HepG2 (cell line): Measurements from ENCODE around the gene STPG4. TPM values are rescaled to one million over a fixed set of nuclear protein-coding genes. Genes with fewer than 3 reads are reported as not detected.

Experiments
- CBX2 ChIP-seq, 2 experiments: fragments of 200-600 bp in 1 of 2; sonication (generic); formaldehyde crosslinking in 1 of 2; IDR thresholded peaks; 2 replicates each; pipeline versions ENCODE4 v1.7.0 to v1.8.1; 2018 to 2022; ENCODE audit warnings: low read depth in 2 of 2, low read length in 1 of 2, mild to moderate bottlenecking in 1 of 2, missing genetic modification reagents in 1 of 2
- FOSL1 ChIP-seq: sonication (generic); formaldehyde crosslinking; IDR thresholded peaks from 2 replicates; pipeline ENCODE4 v1.9.0; 2021; ENCODE audit warnings: missing genetic modification reagents, borderline replicate concordance
- HIVEP1 ChIP-seq: sonication (generic); formaldehyde crosslinking; IDR thresholded peaks from 2 replicates; pipeline ENCODE4 v1.4.0; 2020; ENCODE audit warnings: mild to moderate bottlenecking, missing genetic modification reagents
- HNF4A ChIP-seq: sonication (generic); formaldehyde crosslinking; IDR thresholded peaks from 2 replicates; pipeline ENCODE4 v1.4.0; 2020; ENCODE audit warnings: missing genetic modification reagents
- KLF16 ChIP-seq, 2 experiments: sonication (generic) in 1 of 2; formaldehyde crosslinking in 1 of 2; IDR thresholded peaks; 2 replicates each; pipeline versions ENCODE4 v1.6.1 to v1.8.0; 2016 to 2023; ENCODE audit warnings: missing genetic modification reagents in 2 of 2, missing compliant biosample characterization in 1 of 2
- NR2F1 ChIP-seq, 2 experiments: fragments of 450-650 bp in 1 of 2; formaldehyde crosslinking in 1 of 2; IDR thresholded peaks; 2 replicates each; pipeline versions ENCODE4 v1.5.0 to v1.6.1; 2016 to 2020; ENCODE audit warnings: mild to moderate bottlenecking in 1 of 2, missing compliant biosample characterization in 1 of 2, missing genetic modification reagents in 1 of 2, moderate library complexity in 1 of 2
- PREB ChIP-seq: sonication (generic); formaldehyde crosslinking; IDR thresholded peaks from 2 replicates; pipeline ENCODE4 v1.4.0; 2020; ENCODE audit warnings: missing genetic modification reagents
- RARA ChIP-seq: IDR thresholded peaks from 2 replicates; pipeline ENCODE4 v1.6.1; 2016; ENCODE audit warnings: missing genetic modification reagents, missing compliant biosample characterization
- RCOR2 ChIP-seq: IDR thresholded peaks from 2 replicates; pipeline ENCODE4 v1.6.1; 2016; ENCODE audit warnings: missing biosample characterization, missing genetic modification reagents
- SALL2 ChIP-seq: sonication (generic); formaldehyde crosslinking; IDR thresholded peaks from 2 replicates; pipeline ENCODE4 v1.8.1; 2023; ENCODE audit warnings: mild to moderate bottlenecking, missing genetic modification reagents, inconsistent platforms
- ZBED4 ChIP-seq: sonication (generic); formaldehyde crosslinking; IDR thresholded peaks from 2 replicates; pipeline ENCODE4 v1.4.0; 2020; ENCODE audit warnings: missing genetic modification reagents, borderline replicate concordance
- ZFY ChIP-seq: sonication (generic); formaldehyde crosslinking; IDR thresholded peaks from 2 replicates; pipeline ENCODE4 v1.4.0; 2020; ENCODE audit warnings: missing genetic modification reagents
- ZIK1 ChIP-seq: sonication (generic); formaldehyde crosslinking; IDR thresholded peaks from 2 replicates; pipeline ENCODE4 v1.5.0; 2020; ENCODE audit warnings: mild to moderate bottlenecking, low read depth, missing genetic modification reagents, borderline replicate concordance
- ZNF503 ChIP-seq: sonication (generic); formaldehyde crosslinking; IDR thresholded peaks from 2 replicates; pipeline ENCODE4 v1.4.0; 2020; ENCODE audit warnings: missing genetic modification reagents
- ZNF687 ChIP-seq: sonication (generic); formaldehyde crosslinking; IDR thresholded peaks from 2 replicates; pipeline ENCODE4 v1.5.1; 2020; ENCODE audit warnings: mild to moderate bottlenecking, missing genetic modification reagents, moderate library complexity
- polyA plus RNA-seq, 8 experiments: library from polyadenylated mRNA; depleted of rRNA in 3 of 8; stranded (reverse) in 7 of 8; unstranded in 1 of 8; fragments of >200 nt; fragmentation: Illumina TruSeq in 4 of 8; extraction: Trizol in 4 of 8; gene quantifications; 2 replicates each; pipeline versions ENCODE4 v1.2.1 to v1.2.3, GENCODE V29; 2011 to 2016; ENCODE audit warnings: low read depth in 4 of 8, missing spikeins in 1 of 8, mixed read lengths in 1 of 8; ENCODE audit not compliant: insufficient read depth in 1 of 8
- total RNA-seq, 5 experiments: library from RNA; depleted of rRNA; stranded (reverse); fragments of >200 nt; fragmentation: Illumina TruSeq; extraction: Trizol; gene quantifications; 2 replicates each; pipeline ENCODE4 v1.2.3, GENCODE V29; 2016; ENCODE audit warnings: low read depth in 1 of 5

Gene STPG4
- total and polyA plus RNA-seq, 2 of the 13 experiments (the other 11 are each of a cell fraction or from before 2014, with no cell fraction given) = 0.11 to 0.15 TPM

GRCh38 chr2:47043142-47043890 is 111.8 kb downstream of the STPG4 start (continued):
- TF ChIP-seq SALL2 (CRISPR knock-in tag) = peak; percentile 62; the same call in 1 of the 2 replicates
- no peak for TF ChIP-seq PREB (CRISPR knock-in tag)
- TF ChIP-seq HNF4A (CRISPR knock-in tag) = peak; percentile 81
- peak; percentile 87 for TF ChIP-seq FOSL1
- no peak for TF ChIP-seq ZIK1 (CRISPR knock-in tag)
- TF ChIP-seq ZNF687 (CRISPR knock-in tag) = peak; percentile 99
- TF ChIP-seq NR2F1 (CRISPR knock-in tag; IDR thresholded peaks at IDR 0.05) = peak; percentile 36 to 48; a peak in 2 of 4 replicates
- TF ChIP-seq RCOR2 (CRISPR knock-in tag) = peak; percentile 57; the same call in 1 of the 2 replicates
- TF ChIP-seq KLF16 (CRISPR knock-in tag; IDR thresholded peaks at IDR 0.05) = 0 out of 4 replicates have a peak, but pooled peaks of 1 of the 2 experiments have one; percentile 56
- peak; percentile 28; the same call in 1 of the 2 replicates for TF ChIP-seq ZBED4
- peak; percentile 55; the same call in 1 of the 2 replicates for TF ChIP-seq ZFY (CRISPR knock-in tag)
- TF ChIP-seq RARA (CRISPR knock-in tag) = peak; percentile 62
- TF ChIP-seq HIVEP1 (CRISPR knock-in tag) = peak; percentile 40; the same call in 1 of the 2 replicates
- peak; percentile 23; the same call in 1 of the 2 replicates for TF ChIP-seq ZNF503 (CRISPR knock-in tag)
- no peak for TF ChIP-seq CBX2 (IDR thresholded peaks at IDR 0.05; ENCODE audit: low read depth, low read length)
- TF ChIP-seq CBX2 (CRISPR knock-in tag; IDR thresholded peaks at IDR 0.05; ENCODE audit: low read depth) = no peak
